HG02840 (cell line): ENCODE results near the gene ADM5.

Experiments
- ATAC-seq: cut with Tn5 transposase; IDR thresholded peaks from one replicate; pipeline ENCODE4 v1.9.1; 2021; ENCODE audit warnings: mild to moderate bottlenecking, moderate library complexity, moderate number of reproducible peaks; ENCODE audit not compliant: unreplicated experiment, low FRiP score

ADM5 gene

DNA sequence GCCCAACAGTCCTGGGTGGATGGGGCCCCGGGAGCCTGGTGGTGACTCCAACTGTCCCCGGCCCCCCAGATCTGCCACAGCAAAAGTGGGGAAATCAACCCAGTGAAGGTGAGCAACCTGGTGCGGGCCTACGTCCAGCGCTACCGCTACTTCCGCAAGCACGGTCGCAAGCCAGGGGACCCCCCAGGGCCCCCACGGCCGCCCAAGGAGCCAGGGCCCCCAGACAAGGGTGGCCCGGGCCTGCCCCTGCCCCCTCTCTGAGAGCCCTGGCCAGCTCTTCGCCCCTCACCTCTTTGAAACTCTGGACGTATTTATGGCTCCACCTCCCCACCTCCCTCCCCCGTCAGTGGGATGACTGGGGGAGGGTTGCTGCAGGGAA is 31.3 kb upstream of the ADM5 start:
- ATAC-seq: no peak

DNA sequence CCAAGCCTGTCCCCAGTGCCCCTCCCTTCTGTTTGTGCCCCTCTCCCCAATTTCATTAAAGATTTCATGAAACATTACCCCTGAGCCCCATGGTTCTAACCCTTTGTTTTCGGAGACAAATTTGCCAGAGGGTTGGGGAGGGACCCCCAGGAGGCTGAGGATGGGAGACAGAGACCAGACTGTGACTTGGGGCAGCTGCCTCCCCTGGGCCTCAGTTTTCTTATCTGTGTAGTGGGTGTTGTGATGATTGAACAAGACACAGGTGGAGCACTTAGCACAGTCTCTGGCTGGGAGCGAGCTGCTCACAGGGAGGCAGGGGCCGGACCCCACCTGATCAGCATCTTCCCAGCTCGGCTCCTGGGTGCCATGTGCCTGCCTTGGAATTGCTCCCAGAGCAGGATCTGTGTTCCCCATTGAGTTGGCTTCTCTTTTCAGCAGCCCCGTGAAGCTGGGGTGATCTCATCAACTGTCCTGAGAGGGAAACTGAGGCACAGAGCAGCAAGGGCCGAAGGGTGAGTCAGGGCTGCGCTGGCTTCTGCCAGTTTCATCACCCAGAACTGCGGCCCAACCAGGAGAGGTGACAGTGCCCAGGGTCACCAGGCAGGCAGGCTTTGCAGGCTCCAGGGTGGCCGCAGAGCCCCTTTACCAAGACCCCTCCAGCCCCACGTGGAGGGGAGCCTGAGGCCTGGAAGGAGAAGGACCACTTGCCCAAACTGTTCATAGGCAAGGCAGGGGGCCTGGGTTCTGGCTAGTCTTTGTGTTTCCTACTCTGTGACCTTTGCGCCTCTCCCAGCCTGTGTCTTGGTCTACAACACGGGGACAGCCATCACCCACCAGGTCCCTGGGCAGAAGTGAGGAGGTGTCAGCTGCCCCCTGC is 30.6 kb upstream of the ADM5 start:
- ATAC-seq: no peak

DNA sequence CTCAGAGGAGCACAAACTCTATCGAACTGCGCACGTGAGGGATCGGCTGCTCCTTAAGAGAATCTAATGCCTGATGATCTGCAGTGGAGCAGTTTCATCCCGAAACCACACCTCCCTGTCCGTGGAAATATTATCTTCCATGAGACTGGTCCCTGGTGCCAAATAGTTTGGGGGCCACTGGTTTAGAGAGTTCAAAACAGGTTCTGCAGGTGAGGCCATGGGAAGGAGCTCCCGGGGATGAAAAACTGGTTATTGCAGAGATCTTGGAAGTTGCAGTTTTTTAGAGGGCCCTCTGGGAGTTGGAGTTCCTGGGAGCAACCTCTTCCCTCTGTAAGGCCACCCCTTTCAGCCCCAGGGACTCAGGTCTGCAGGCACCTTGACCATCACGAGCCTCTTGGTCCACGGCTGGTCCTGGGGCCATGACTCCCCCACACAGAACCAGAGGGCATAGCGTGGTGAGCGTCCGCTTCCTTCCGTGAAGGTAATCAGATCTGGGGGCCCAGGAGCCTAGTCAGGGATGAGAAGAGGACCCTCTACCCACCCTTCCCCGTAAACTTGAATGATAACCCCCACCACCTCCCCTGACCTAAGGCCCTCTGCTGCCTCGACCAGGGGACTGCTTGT is 28.9 kb upstream of the ADM5 start:
- no peak for ATAC-seq

DNA sequence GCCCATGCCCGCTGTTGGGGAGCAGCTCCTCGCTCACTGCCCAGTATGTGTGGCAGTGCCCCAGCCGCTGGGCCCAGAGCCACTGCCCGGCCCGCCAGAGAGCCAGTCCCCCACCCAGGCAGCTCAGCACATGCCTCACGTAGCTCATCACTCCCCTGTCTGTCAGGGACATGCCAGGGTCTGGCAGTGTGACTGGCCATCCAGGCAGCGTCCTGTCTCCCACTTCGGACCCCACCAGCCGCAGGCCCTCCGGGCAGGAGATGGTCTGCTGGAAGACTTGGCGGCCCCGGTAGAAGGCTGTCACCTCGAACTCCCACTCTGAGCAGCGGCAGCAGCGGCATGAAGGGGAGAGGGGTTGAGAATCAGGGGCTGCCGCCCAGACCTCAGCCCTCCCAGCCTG is 27.4 kb upstream of the ADM5 start:
- no peak for ATAC-seq

DNA sequence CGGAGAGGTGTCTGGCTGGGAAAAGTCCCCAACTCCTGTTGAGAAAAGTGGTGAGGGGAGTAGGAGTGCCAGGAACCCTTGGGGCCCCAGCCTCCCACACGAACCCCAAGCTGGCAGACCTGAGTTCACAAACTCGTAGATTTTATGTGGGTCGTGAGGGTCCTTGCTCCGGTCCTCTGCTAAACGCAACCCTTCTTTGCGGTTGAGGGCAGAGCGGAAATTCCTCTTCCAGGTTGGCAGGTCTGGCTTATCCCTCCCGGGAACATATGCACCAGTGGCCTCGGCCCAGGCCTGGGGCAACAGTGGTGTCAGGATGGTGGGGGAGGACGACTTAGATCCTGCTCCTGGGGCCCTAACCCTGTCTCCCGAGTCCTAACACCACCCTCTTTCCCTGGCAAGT is 26.2 kb upstream of the ADM5 start:
- ATAC-seq: no peak

DNA sequence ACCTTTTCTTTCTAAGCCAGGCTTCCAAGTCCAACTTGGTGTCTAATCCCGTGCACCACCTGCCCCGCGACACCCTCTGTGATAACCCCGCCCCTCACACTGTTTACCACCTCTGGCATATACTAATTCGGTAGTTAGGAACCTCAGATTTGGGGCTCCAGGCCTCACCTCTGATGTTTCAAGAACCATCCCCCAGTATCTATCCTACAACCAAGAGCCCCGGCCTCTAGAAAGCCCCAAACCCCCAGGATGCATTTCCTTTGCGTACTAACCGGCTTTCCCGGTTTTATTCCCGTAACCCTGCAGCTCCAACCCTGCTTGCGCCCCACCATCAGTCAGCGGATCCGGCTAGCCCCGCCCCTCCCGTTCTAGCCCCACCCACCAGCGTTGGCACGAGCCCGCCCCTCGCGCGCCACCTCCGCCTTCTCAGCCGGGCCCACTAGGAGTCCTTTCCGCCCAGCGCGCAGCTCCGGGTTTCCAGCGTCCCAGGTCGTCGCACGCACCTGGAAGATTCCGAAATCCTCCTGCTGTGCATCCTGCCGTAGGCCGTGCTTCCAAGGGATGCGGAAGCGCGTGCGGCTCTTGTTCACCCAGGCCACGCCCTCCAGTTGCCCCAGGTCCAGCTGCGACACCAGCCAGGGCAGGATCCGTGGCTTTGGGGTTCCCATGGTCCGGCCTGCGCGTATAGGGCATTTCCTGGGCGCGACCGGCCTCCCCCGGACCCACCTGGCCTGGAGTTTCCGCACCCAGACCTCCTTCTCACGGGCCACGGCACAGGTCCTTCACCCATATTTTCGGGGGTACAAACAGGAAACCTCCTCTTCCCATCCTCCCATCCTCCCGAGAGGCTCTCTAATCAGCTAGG is 25.0 kb upstream of the ADM5 start:
- no peak for ATAC-seq

DNA sequence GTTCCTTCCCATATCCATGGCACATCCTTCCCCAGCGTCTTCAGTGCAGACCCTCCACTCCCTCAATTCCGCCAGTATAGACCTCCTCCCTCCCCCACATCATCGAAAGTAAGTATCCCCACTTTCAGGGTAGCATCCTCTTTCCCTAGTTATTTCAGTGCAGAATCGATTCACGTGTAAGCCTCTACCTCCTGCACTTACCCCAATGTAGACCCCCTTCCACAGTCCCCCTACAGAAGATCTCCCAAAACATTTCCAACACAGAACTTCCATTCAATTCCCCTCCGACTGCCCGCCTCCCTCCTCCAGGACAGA is 24.4 kb upstream of the ADM5 start:
- ATAC-seq: no peak

DNA sequence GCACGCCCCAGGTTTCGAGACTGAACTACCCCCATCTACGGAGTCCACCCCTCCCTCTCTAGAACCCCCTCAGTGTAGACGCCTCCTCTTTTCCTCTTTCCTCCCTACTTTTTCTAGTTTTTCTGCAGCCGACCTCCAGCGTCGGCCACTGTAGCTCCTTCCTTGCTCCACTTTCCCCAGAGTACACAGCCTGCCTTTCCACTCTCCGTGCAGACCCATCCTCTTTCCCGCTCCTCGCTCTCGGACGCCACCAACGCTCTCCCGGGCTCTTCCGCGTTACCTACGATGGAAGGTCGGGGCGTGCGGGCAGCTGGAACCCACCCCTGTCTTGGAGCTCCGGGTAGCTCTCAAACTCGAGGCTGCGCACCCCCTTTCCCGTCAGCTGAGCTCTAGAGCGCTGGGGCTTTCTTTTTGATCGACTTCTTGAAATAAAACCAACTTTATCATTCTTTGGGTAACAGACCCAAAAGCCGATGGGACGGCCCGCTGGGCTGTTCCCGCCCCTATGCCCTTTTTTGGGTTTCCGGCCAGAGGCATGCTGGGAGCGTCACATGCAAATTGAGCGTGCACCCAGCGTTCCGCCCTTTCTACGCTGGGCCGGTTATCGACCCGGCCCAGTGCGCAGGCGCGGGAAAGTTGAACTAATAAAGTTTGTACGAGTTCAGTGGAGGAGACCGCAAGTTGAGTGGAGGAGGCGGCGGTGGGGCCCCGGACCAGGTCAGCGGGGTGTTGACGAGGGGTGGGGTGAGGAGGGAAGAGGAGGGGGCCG is 23.9 kb upstream of the ADM5 start, which contains the start of the genes BCL2L12 and IRF3:
Gene BCL2L12 (plus strand): TSS at position 583 of the 769 bp plus-strand sequence. CDS start 760 bp downstream, outside the sequence.
Gene IRF3 (minus strand): TSS at position 507 of the 769 bp plus-strand sequence. CDS start 1,019 bp downstream, outside the sequence.
- ATAC-seq: peak; percentile 93

DNA sequence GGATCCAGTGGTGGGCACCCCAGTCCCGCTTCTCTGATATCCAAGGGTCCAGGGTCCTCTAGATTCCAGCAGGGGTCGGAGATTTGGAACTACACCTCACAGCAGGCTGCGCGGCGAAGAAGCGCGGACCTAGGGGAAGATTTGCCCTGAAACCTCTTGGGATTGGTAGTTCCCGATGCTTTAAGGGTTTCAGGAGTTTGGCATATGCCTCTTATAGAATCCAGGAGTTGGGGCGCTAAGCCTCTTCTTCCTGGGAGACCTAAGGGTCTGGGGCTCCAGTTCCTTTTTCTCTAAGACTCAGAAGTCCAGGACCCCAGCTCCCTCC is 23.3 kb upstream of the ADM5 start:
- no peak for ATAC-seq

DNA sequence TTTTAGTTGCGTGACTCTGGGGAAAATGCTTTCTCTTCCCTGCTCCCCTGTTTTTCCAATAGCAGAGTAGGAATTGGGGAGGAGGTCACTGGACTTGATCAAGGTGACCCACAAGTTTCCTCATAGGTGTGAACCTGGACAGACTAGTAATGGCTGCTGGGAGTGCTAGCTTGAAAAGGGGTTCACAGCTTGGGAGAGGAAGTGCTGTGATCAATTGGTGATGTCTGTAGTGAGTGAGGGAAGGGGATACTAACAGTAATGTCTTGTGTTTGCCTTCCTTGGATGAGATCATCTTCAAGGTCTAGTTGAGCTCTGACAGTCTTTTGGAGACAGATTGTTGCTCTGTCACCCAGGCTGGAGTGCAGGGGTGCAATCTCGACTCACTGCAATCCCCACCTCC is 21.9 kb upstream of the ADM5 start:
- no peak for ATAC-seq

DNA sequence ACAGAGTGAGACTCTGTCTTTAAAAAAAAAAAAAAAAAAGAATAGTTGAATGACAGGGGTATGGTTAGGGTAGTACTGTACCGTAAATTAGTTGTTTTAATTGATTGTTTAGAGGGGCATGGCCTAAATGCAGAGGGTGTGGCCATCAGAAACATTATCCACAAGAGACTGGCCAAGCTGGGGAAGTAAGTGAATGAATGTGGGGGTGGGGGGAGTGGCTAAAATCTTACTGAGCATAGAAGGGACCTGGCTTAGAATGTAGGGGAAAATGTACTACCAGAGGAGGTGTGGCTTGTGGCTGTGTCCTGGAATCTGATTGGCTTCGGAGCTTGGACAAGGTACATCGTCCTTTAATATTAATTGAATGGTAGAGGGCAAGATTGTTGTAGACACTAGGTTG is 19.9 kb upstream of the ADM5 start:
- ATAC-seq: no peak

DNA sequence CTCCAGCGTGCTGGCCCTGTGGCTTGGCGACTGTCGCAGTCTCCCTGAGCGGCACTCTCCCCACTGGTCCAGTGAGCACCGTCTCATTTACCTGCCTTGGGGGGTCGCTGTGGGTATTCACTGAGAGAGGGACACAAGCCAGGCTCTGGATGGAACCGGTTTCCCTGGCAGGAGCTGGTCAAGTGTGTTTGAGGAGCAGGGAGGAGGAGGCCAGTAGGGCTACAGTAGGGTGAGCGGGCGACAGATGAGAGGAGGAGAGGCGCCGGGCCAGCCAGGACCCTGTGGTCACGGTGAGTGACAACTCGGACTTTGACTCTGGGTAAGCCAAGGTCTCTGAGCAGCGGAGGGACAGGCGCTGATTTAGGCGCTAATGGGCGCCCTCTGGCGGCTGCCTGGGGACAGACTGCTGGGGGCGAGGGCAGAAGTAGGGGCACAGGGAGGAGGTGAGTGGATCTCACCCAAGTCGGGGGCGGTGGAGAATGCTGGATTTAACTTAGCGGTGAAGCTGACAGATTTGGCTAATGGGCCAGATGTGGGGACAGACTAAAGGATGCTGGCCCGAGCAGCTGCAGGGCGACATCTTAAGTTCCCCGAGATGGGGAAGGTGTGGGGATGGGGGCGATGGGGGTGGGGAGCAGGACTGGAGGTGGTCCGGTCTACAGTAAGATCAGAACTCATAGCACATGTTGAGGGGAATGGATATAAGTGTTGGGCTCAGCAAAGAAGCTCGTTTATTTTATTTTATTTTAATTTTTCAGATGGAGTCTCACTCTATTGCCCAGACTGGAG is 17.1 kb upstream of the ADM5 start:
- no peak for ATAC-seq

DNA sequence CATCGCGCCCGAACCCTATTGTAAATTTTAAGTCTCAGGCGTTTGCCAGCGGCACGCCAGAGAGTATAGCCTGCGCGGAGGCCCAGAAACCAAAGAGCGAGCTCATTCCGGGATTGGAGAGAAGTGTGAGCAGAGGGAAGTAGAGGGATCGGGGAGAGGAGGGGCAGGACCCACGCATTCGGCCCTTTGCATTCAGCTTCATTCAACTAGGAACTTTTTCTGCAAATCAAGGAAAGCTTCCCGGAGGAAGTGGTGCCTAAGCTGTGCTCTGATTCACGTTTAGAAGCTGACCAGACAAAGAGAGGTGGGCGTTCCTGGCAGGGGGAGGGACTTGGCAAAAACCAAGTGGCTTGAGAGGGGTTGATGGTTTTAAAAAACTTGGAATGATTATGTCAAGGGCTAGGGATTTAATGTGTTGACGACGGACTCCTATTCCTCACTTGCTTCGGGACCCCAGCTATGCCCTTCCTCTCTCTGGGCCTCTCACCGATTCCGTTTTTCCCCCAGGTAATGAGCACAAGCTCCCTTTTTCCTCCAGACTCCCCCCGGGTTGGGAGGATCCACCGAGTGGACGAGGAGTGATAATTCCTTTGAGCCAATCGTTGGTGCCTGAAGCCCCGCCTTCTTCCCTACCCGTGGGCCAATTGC is 13.1 kb upstream of the ADM5 start:
- peak; percentile 26 for ATAC-seq

DNA sequence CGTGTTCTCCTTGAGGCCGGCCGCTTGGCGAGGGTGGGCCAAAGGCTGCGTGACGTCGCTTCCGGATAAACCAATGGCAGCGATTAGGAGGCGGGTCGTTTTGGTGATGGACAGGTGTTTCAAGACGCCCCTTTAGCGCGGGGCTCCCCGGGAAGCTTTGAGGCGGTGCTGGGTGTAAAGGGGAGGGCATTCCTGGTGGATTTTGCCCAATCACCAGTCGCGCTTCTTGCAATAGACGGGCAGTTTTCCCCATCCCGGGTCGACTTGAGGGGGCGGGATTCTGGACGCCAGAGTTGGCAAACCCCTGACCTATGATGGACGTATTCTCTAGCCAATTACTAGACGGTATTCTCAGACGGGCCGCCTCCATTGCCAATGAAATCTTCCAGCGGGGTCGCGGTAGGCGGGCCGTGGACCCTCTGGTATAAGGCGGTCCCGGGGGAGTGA is 12.6 kb upstream of the ADM5 start:
- ATAC-seq: peak; percentile 72

DNA sequence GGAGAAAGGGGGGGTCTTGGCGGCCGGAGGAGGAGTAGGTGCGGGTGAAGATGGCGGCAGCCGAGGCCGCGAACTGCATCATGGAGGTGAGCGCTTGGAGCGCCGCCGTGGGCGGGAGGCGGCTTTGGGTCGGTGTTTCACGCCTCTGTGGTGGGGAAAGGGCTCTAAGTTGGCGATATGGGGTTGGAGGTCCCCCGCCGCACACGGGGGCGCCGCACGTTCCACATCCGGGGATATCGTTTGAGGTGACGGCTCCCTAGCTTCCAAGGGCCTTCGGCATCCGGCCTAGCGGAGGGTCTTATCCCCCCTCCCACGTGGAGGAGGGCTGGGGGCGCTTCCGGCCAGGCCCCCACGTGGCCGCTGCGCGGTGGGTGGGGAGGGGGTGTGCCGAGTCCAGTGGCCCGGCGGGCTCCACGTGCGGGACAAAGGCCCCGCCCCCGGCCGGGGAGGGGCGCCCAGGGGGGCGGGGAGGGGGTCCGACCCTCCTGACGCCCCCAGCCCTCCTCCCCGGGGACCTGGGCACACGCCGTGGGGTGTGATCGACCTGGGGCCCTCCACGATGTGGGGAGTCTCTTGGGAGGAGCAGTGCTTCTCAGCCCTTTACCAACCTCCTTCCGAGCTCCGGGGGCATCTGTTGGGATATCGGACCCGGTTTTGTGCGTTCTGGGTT is 12.0 kb upstream of the ADM5 start, which contains the start of gene PRMT1:
Gene PRMT1 (plus strand): TSS at position 41 of the 670 bp plus-strand sequence. CDS start 10 bp downstream, at position 51.
- no peak for ATAC-seq

DNA sequence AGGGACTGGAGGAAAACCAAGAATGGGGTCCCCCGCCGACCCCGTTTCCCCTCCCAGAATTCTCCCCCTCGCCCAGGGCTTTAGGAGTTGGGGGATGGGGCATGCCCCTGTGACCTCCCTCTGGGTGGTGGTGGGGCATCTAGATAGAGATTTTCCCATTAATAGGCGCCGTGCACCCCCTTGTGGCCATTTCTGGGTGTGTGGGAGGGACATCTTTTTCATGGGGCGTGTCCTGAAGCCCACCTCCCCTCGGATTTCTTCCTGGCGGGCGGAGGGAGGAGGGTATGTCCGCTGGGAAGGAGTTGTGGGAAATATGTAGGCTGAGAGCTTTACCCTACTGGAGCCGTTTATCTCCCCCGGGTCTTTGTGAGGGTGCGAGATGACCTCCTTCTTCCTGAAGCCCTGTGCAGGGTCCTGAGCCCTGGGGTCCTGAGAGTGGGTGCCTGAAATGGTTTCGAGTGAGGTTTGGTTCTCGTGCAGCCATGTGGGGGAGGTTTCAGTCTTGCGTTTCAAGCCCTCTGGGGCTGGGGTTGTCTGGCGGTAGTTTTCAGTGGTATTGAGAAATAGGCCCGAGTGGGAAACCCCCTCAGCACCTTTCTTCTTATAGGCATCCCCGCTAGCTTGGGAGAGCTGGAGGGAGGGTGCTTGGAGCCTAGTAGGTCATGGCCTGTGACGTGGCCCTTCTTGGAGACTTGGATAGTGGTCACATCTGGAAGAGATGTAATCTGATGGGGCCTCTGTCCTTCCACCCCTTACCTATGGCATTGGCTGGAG is 11.3 kb upstream of the ADM5 start:
- no peak for ATAC-seq

DNA sequence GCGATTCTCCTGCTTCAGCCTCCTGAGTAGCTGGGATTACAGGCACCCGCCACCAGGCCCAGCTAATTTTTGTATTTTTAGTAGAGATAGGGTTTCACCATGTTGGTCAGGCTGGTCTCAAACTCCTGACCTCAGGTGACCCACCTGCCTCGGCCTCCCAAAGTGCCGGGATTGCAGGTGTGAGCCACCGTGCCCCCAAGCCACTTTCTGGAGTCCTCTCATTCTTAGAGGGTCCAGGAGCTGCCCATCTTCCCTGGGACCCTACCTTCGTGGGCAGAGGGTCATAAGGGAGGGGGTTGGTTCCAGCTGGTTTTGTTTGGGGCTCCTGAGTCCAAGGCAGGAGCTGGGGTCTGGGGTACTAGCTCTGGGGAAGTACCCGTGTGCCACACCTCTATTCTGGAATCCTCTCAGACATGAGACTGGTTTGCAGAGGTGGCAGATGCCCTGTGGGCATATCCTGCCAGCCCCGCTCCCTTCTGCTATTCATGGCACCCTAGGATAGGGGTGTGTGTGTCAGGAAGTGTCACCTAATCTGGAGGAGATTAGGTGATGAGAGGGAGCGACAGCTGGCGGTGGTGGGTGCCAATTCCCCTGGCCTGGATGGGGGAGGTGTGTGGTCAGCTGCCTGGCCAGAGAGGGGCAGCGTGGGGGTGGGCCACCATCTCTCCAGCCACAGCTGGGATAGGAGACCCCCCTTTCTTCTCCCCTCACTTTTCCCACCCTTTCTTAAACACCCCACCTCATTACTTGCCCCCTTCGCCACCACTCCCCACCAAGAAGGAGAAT is 10.2 kb upstream of the ADM5 start:
- ATAC-seq: no peak
